ENCODE data around the gene AKAP12.

The AKAP12 gene

GRCh38 chr6:151236668-151237401 lies 2.9 kb upstream of the AKAP12 start:
- no peak for DNase-seq (ENCODE audit: low read depth in 1 of 2, low spot score in 1 of 2)

- no peak for DNase-seq (ENCODE audit: low read depth in 1 of 2, low spot score in 1 of 2)
Observed at GRCh38 chr6:151240036-151240685, 394 bp downstream of the AKAP12 start.

GRCh38 chr6:151240791-151241642 lies 1.2 kb downstream of the AKAP12 start:
- no peak for DNase-seq (ENCODE audit: low read depth in 1 of 2, low spot score in 1 of 2)

GRCh38 chr6:151241853-151242252 lies 2.1 kb downstream of the AKAP12 start:
- DNase-seq (ENCODE audit: low read depth in 1 of 2, low spot score in 1 of 2) = no peak

- no peak for DNase-seq (ENCODE audit: low read depth in 1 of 2, low spot score in 1 of 2)
Observed at GRCh38 chr6:151242420-151242861, 2.7 kb downstream of the AKAP12 start.

GRCh38 chr6:151243481-151243880 lies 3.7 kb downstream of the AKAP12 start:
- no peak for DNase-seq (ENCODE audit: low read depth in 1 of 2, low spot score in 1 of 2)

- DNase-seq (ENCODE audit: low read depth in 1 of 2, low spot score in 1 of 2) = no peak
Observed at GRCh38 chr6:151247490-151247889, 7.7 kb downstream of the AKAP12 start.

GRCh38 chr6:151248295-151248694 lies 8.5 kb downstream of the AKAP12 start:
- no peak for DNase-seq (ENCODE audit: low read depth in 1 of 2, low spot score in 1 of 2)

- no peak for DNase-seq (ENCODE audit: low read depth in 1 of 2, low spot score in 1 of 2)
Observed at GRCh38 chr6:151252634-151253033, 12.9 kb downstream of the AKAP12 start.

GRCh38 chr6:151254451-151255081 lies 14.8 kb downstream of the AKAP12 start:
- no peak for DNase-seq (ENCODE audit: low read depth in 1 of 2, low spot score in 1 of 2)

GRCh38 chr6:151255811-151256210 lies 16.0 kb downstream of the AKAP12 start:
- DNase-seq (ENCODE audit: low read depth in 1 of 2, low spot score in 1 of 2) = no peak

- no peak for DNase-seq (ENCODE audit: low read depth in 1 of 2, low spot score in 1 of 2)
Observed at GRCh38 chr6:151257985-151258445, 18.2 kb downstream of the AKAP12 start.

GRCh38 chr6:151260205-151260604 lies 20.4 kb downstream of the AKAP12 start:
- DNase-seq (ENCODE audit: low read depth in 1 of 2, low spot score in 1 of 2) = no peak

GRCh38 chr6:151263035-151263434 lies 23.3 kb downstream of the AKAP12 start:
- no peak for DNase-seq (ENCODE audit: low read depth in 1 of 2, low spot score in 1 of 2)

- no peak for DNase-seq (ENCODE audit: low read depth in 1 of 2, low spot score in 1 of 2)
Observed at GRCh38 chr6:151263967-151264366, 24.2 kb downstream of the AKAP12 start.

- no peak for DNase-seq (ENCODE audit: low read depth in 1 of 2, low spot score in 1 of 2)
Observed at GRCh38 chr6:151265282-151265681, 25.5 kb downstream of the AKAP12 start.

GRCh38 chr6:151269321-151269995 lies 29.7 kb downstream of the AKAP12 start:
- no peak for DNase-seq (ENCODE audit: low read depth in 1 of 2, low spot score in 1 of 2)

GRCh38 chr6:151275121-151275520 lies 35.4 kb downstream of the AKAP12 start:
- no peak for DNase-seq (ENCODE audit: low read depth in 1 of 2, low spot score in 1 of 2)

GRCh38 chr6:151275566-151275965 lies 35.8 kb downstream of the AKAP12 start:
- DNase-seq (ENCODE audit: low read depth in 1 of 2, low spot score in 1 of 2) = no peak

GRCh38 chr6:151276112-151276740 lies 36.5 kb downstream of the AKAP12 start:
- DNase-seq (ENCODE audit: low read depth in 1 of 2, low spot score in 1 of 2) = no peak

Measured in stimulated activated CD4-positive, alpha-beta T cell treated with anti-CD3 and anti-CD28 coated beads, Interleukin-15, amount 100 ng/mL, for 1 hour (primary cell).